Measurements from ENCODE around the gene PIK3C2G.

DNA sequence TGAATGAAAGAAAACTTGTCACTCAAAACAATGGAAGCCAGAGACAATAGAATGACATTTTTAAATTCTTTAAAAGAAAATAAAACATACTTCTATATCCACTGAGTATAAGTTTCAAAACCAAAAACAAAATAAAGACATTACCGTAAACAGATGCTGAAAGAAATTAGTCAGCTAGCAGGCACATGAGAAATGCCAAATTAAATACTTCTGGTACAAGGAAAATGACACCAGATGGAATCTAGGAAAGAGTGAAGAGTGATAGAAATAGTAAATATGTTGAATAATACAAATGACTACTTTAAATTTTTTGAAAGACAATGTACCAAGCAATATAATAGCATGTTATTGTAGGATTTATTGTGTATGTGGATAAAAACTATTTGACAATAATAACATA lies 23.8 kb downstream of the PIK3C2G start:
- no peak for TF ChIP-seq ZNF546 (CRISPR knock-in tag; conservative IDR thresholded peaks at IDR 0.05)
- TF ChIP-seq ZNF670 (CRISPR knock-in tag; IDR thresholded peaks at IDR 0.05; ENCODE audit: borderline replicate concordance): no peak
- TF ChIP-seq SMC3 (IDR thresholded peaks at IDR 0.05; ENCODE audit: low read length): no peak
